SH-SY5Y (cell line): ENCODE measurements around the gene SSPN.

Experiments
- GATA2 ChIP-seq: IDR thresholded peaks from 2 replicates; pipeline ENCODE4 v1.6.1; 2011; ENCODE audit warnings: mild to moderate bottlenecking, low read depth, low read length
- GATA3 ChIP-seq: IDR thresholded peaks from 2 replicates; pipeline ENCODE4 v1.6.1; 2011; ENCODE audit warnings: low read depth, mild to moderate bottlenecking, low read length, moderate library complexity

GRCh38 chr12:26238341-26239121, 43.2 kb downstream of the SSPN start:
- TF ChIP-seq GATA2 = no peak
- TF ChIP-seq GATA3 = no peak
